H1 (cell line): ENCODE measurements around the gene OBSCN. TPM values are rescaled to one million over a fixed set of nuclear protein-coding genes. Genes with fewer than 3 reads are reported as not detected.

Experiments
- CTCF ChIA-PET: fragments of 300-600 bp; sonication (Branson Sonifier 250); formaldehyde crosslinking; loops from one replicate; lab custom pipeline; 2021; ENCODE audit not compliant: partially characterized antibody; lab: Charles Lee
- POLR2A ChIA-PET: fragments of 300-600 bp; sonication (Branson Sonifier 250); formaldehyde crosslinking; loops from one replicate; lab custom pipeline; 2021; ENCODE audit warnings: inconsistent platforms; ENCODE audit not compliant: partially characterized antibody; lab: Charles Lee
- DNase-seq, 2 experiments: peaks; one replicate each; pipeline versions ENCODE4 v3.0.0 to v3.0.0-alpha.2; 2010 to 2022; ENCODE audit warnings: low spot score in 2 of 2, low read depth in 1 of 2, mixed read lengths in 1 of 2
- FAIRE-seq: peaks from 2 replicates; lab custom pipeline; 2011; peaks lifted over from hg19 to GRCh38; lab: Jason Lieb, UNC
- H2AFZ ChIP-seq: 2 replicates; pipeline ENCODE4 v1.8.1; 2012; ENCODE audit warnings: low read length, inconsistent platforms
- H2AK5ac ChIP-seq: 2 replicates; pipeline ENCODE4 v1.6.1; 2013; ENCODE audit warnings: low read depth, low read length
- H2BK120ac ChIP-seq: replicated peaks from 2 replicates; pipeline ENCODE3; 2013; ENCODE audit warnings: low read depth, low read length, inconsistent platforms
- H2BK12ac ChIP-seq: 2 replicates; pipeline ENCODE4 v1.6.1; 2013; ENCODE audit warnings: low read depth, low read length
- H2BK15ac ChIP-seq: 2 replicates; pipeline ENCODE4 v1.6.1; 2013; ENCODE audit warnings: low read length
- H2BK20ac ChIP-seq: 2 replicates; pipeline ENCODE4 v1.6.1; 2013; ENCODE audit warnings: low read length
- H2BK5ac ChIP-seq: 2 replicates; pipeline ENCODE4 v1.6.1; 2013; ENCODE audit warnings: low read depth, low read length
- H3K14ac ChIP-seq: 2 replicates; pipeline ENCODE4 v1.6.1; 2013; ENCODE audit warnings: inconsistent platforms; ENCODE audit not compliant: insufficient read length
- H3K18ac ChIP-seq: 2 replicates; pipeline ENCODE4 v1.6.1; 2013; ENCODE audit warnings: low read length; ENCODE audit errors: extremely low read depth
- H3K23ac ChIP-seq: 2 replicates; pipeline ENCODE4 v1.6.1; 2013; ENCODE audit warnings: inconsistent platforms; ENCODE audit not compliant: insufficient read length
- H3K23me2 ChIP-seq: 2 replicates; pipeline ENCODE4 v1.6.1; 2013; ENCODE audit warnings: low read depth, low read length
- H3K27ac ChIP-seq: 2 replicates; pipeline ENCODE4 v1.6.1; 2011; ENCODE audit warnings: low read depth, low read length, inconsistent platforms
- H3K27me3 ChIP-seq, 4 experiments: replicated peaks in 1 of 4; 1 replicate in 1 of 4; 2 replicates in 3 of 4; pipeline versions ENCODE4 v1.6.1 to v1.8.1; 2011 to 2013; ENCODE audit warnings: low read length in 3 of 4, mild to moderate bottlenecking in 3 of 4, inconsistent platforms in 2 of 4, mixed read lengths in 2 of 4, moderate library complexity in 1 of 4; ENCODE audit not compliant: control insufficient read depth in 3 of 4, insufficient read depth in 3 of 4; ENCODE audit errors: extremely low read depth in 1 of 4
- H3K36me3 ChIP-seq, 4 experiments: 2 replicates each; pipeline versions ENCODE4 v1.6.1 to v1.8.1; 2011 to 2013; ENCODE audit warnings: mild to moderate bottlenecking in 4 of 4, low read length in 3 of 4, moderate library complexity in 2 of 4, control low read depth in 1 of 4, inconsistent platforms in 1 of 4; ENCODE audit not compliant: insufficient read depth in 4 of 4, control insufficient read depth in 2 of 4
- H3K4ac ChIP-seq: replicated peaks from 2 replicates; pipeline ENCODE3; 2013; ENCODE audit warnings: low read length, low read depth, mixed read lengths, inconsistent platforms; ENCODE audit not compliant: insufficient read length
- H3K4me1 ChIP-seq, 4 experiments: replicated peaks in 1 of 4; 1 replicate in 1 of 4; 2 replicates in 3 of 4; pipeline versions ENCODE4 v1.6.1 to v1.8.1; 2011 to 2013; ENCODE audit warnings: low read length in 3 of 4, inconsistent platforms in 2 of 4, mixed read lengths in 1 of 4; ENCODE audit not compliant: insufficient read depth in 4 of 4, control insufficient read depth in 3 of 4
- H3K4me2 ChIP-seq, 2 experiments: 2 replicates each; pipeline versions ENCODE4 v1.6.1 to v1.8.1; 2011 to 2013; ENCODE audit warnings: low read depth in 2 of 2, low read length in 2 of 2, control low read depth in 1 of 2, inconsistent platforms in 1 of 2, mild to moderate bottlenecking in 1 of 2; ENCODE audit not compliant: insufficient read depth in 1 of 2
- H3K4me3 ChIP-seq, 4 experiments: fragments of 200-600, 300-600 bp in 1 of 4; sonication (generic), shearing (Covaris generic), sonication (Bioruptor Twin) in 1 of 4; 2 replicates each; pipeline versions ENCODE4 v1.5.1 to v1.8.1; 2011 to 2016; ENCODE audit warnings: low read length in 4 of 4, low read depth in 3 of 4, control low read depth in 2 of 4, inconsistent platforms in 2 of 4, mild to moderate bottlenecking in 2 of 4, mixed read lengths in 1 of 4, moderate library complexity in 1 of 4; ENCODE audit not compliant: insufficient read depth in 2 of 4; ENCODE audit errors: extremely low read depth in 1 of 4
- H3K56ac ChIP-seq: replicated peaks from 2 replicates; pipeline ENCODE3; 2013; ENCODE audit warnings: low read depth, mild to moderate bottlenecking, mixed read lengths, low read length, inconsistent platforms; ENCODE audit not compliant: insufficient read length
- H3K79me1 ChIP-seq: 2 replicates; pipeline ENCODE4 v1.6.1; 2013; ENCODE audit warnings: low read depth, low read length, control low read depth
- H3K79me2 ChIP-seq, 2 experiments: 2 replicates each; pipeline versions ENCODE4 v1.6.1 to v1.8.1; 2012 to 2013; ENCODE audit warnings: low read length in 2 of 2, mild to moderate bottlenecking in 2 of 2, inconsistent platforms in 1 of 2; ENCODE audit not compliant: insufficient read depth in 2 of 2, control insufficient read depth in 1 of 2
- H3K9ac ChIP-seq, 4 experiments: replicated peaks in 1 of 4; 1 replicate in 1 of 4; 2 replicates in 3 of 4; pipeline versions ENCODE4 v1.6.1 to v1.8.1; 2011 to 2013; ENCODE audit warnings: low read depth in 3 of 4, low read length in 3 of 4, control low read depth in 2 of 4, mild to moderate bottlenecking in 2 of 4, moderate library complexity in 2 of 4, inconsistent platforms in 1 of 4; ENCODE audit errors: extremely low read depth in 1 of 4
- H3K9me3 ChIP-seq, 2 experiments: 2 replicates each; pipeline versions ENCODE4 v1.6.1 to v1.8.1; 2012 to 2013; ENCODE audit warnings: mild to moderate bottlenecking in 2 of 2, moderate library complexity in 2 of 2, control low read depth in 1 of 2, inconsistent platforms in 1 of 2, low read depth in 1 of 2, low read length in 1 of 2, mixed read lengths in 1 of 2; ENCODE audit not compliant: insufficient read depth in 2 of 2
- H4K20me1 ChIP-seq, 2 experiments: replicated peaks in 1 of 2; 2 replicates each; pipeline versions ENCODE3 to v1.8.1; 2011 to 2013; ENCODE audit warnings: inconsistent platforms in 2 of 2, low read length in 2 of 2, mild to moderate bottlenecking in 1 of 2; ENCODE audit not compliant: insufficient read depth in 2 of 2, control insufficient read depth in 1 of 2
- H4K5ac ChIP-seq: 2 replicates; pipeline ENCODE4 v1.6.1; 2013; ENCODE audit warnings: low read length, low read depth, mixed read lengths, inconsistent platforms; ENCODE audit not compliant: insufficient read length
- H4K8ac ChIP-seq: 2 replicates; pipeline ENCODE4 v1.8.0; 2013; ENCODE audit warnings: mild to moderate bottlenecking, moderate library complexity, low read length, inconsistent platforms; ENCODE audit not compliant: insufficient read depth; ENCODE audit errors: extremely low read depth
- H4K91ac ChIP-seq: replicated peaks from 2 replicates; pipeline ENCODE3; 2013; ENCODE audit warnings: low read length, mixed read lengths, inconsistent platforms; ENCODE audit not compliant: insufficient read length
- CEBPB ChIP-seq: IDR thresholded peaks from 2 replicates; pipeline ENCODE4 v1.6.1; 2012; ENCODE audit warnings: low read depth, low read length
- POU5F1 ChIP-seq: IDR thresholded peaks from 2 replicates; pipeline ENCODE4 v1.6.1; 2011; ENCODE audit warnings: low read depth, mild to moderate bottlenecking, low read length, moderate library complexity
- TEAD4 ChIP-seq: IDR thresholded peaks from 2 replicates; pipeline ENCODE4 v1.6.1; 2012; ENCODE audit warnings: low read depth, low read length, inconsistent platforms, mixed read lengths
- WGBS, 2 experiments: shearing (Covaris generic) in 1 of 2; methylation state at CpG; one replicate each; pipeline versions ENCODE4 v1.1.6 to v1.1.7; 2013 to 2015; ENCODE audit warnings: low lambda C conversion rate in 2 of 2, mixed read lengths in 2 of 2, inconsistent platforms in 1 of 2, low coverage in 1 of 2, missing lambda C conversion rate in 1 of 2; ENCODE audit not compliant: insufficient replicate concordance in 2 of 2, insufficient coverage in 1 of 2, insufficient read length in 1 of 2; ENCODE audit errors: extremely low coverage in 1 of 2, missing lambda C conversion rate in 1 of 2; 5-methylcytosine and 5-hydroxymethylcytosine counted together
- polyA plus RNA-seq, 7 experiments: library from polyadenylated mRNA; depleted of rRNA in 3 of 7; stranded (reverse) in 5 of 7; unstranded in 2 of 7; fragments of >200 nt in 5 of 7; fragments of 200-250 nt in 2 of 7; gene quantifications; 1 replicate in 5 of 7; 2 replicates in 1 of 7; 4 replicates in 1 of 7; pipeline versions ENCODE4 v1.2.1 to v1.2.3, GENCODE V29; 2011 to 2013; ENCODE audit warnings: missing spikeins in 2 of 7, mixed read lengths in 2 of 7
- total RNA-seq: library from RNA; stranded (reverse); fragmentation: NEBNext Ultra II Directional; extraction: Animal tissue kit (Norgen Biotek cat#: 25700); gene quantifications from 2 replicates; pipeline ENCODE4 v1.2.1, GENCODE V29; 2021

OBSCN gene
- total and polyA plus RNA-seq, 2 of the 8 experiments (the other 6 are each of a cell fraction or from before 2014, with no cell fraction given) = 7.5 to 28.4 TPM

GRCh38 chr1:228314315-228314657, 106.4 kb downstream of the OBSCN start:
- ChIA-PET POLR2A (interaction anchor here (1.3 to 1.4 kb wide), 2 partner anchors 20 to 57 kb away, joined by 3 read pairs; no protein-coding TSS in a partner anchor), CTCF (interaction anchor here (0.9 kb wide), 1 partner anchor 8 kb away, joined by 4 read pairs; no protein-coding TSS in a partner anchor)
- no peak overlapping the region for H3K23ac ChIP-seq
- H3K4me2 ChIP-seq = no peak overlapping the region
- WGBS, 2 experiments = 80% methylated on average over 3 of the region's 3 CpGs; no CpG with 5 or more reads in 1 of the 2 experiments
- H3K27ac ChIP-seq = no peak overlapping the region
- H2BK5ac ChIP-seq = no peak overlapping the region
- FAIRE-seq (no peak), DNase-seq (no peak)
- H3K79me1 ChIP-seq = no peaks in the 10 kb centered on the region
- no peak overlapping the region for H4K91ac ChIP-seq
- no peak overlapping the region for H3K18ac ChIP-seq
- H2BK12ac ChIP-seq = no peak overlapping the region
- no peaks in the 10 kb centered on the region for H3K4me1 ChIP-seq
- no peak overlapping the region for H4K8ac ChIP-seq
- H3K27me3 ChIP-seq = no peaks in the 10 kb centered on the region
- H3K79me2 ChIP-seq = no peaks in the 10 kb centered on the region
- no peak overlapping the region for H3K4ac ChIP-seq
- H3K9me3 ChIP-seq = peaks cover 7 to 9% of the 10 kb centered on the region in 2 experiments; a peak in 3 of 4 replicates
- H3K23me2 ChIP-seq = peaks cover 9% of the 10 kb centered on the region; the same call in 1 of the 2 replicates
- no peak overlapping the region for H2BK15ac ChIP-seq
- H2AFZ ChIP-seq = no peak overlapping the region
- H3K56ac ChIP-seq = no peak overlapping the region
- H2BK20ac ChIP-seq = no peak overlapping the region
- no peak overlapping the region for H2BK120ac ChIP-seq
- H4K5ac ChIP-seq = no peak overlapping the region
- H3K9ac ChIP-seq = no peak overlapping the region
- no peak overlapping the region for H3K14ac ChIP-seq
- H3K4me3 ChIP-seq = no peak overlapping the region
- H4K20me1 ChIP-seq = peaks cover 0 to 8% of the 10 kb centered on the region in 2 experiments
- peaks cover under 1 to 12% (median 2%) of the 10 kb centered on the region in 4 experiments; a peak in 4 of 8 replicates for H3K36me3 ChIP-seq
- no peak overlapping the region for H2AK5ac ChIP-seq
- TF ChIP-seq POU5F1 (no peak), CEBPB (no peak), TEAD4 (no peak)
